Measurements from ENCODE around the gene OSCP1.
"Not testable (repeated sequence)": the region's sequence is repeated elsewhere in the genome, so short reads cannot be mapped to it uniquely, and the experiment has no call there.

The OSCP1 gene

GRCh38 chr1:36481771-36482723, 31.8 kb upstream of the OSCP1 start:
- no peak for TF ChIP-seq CTCF (IDR thresholded peaks at IDR 0.05; ENCODE audit: control insufficient read depth, insufficient read depth, low read depth, low read length, missing control alignments)
- DNase-seq (ENCODE audit: low read depth), result no peak
- H3K4me3 ChIP-seq (ENCODE audit: control insufficient read depth, low read depth, low read length), result no peak overlapping the region

- TF ChIP-seq CTCF (IDR thresholded peaks at IDR 0.05; ENCODE audit: control insufficient read depth, insufficient read depth, low read depth, low read length, missing control alignments), result no peak
- H3K4me3 ChIP-seq (ENCODE audit: control insufficient read depth, low read depth, low read length), result no peak overlapping the region
These were observed 30.8 kb upstream of the OSCP1 start for GRCh38 chr1:36481091-36481490.

GRCh38 chr1:36480161-36480560, 29.9 kb upstream of the OSCP1 start:
- no peak for DNase-seq (ENCODE audit: low read depth)
- H3K4me3 ChIP-seq (ENCODE audit: control insufficient read depth, low read depth, low read length), result no peak overlapping the region
- TF ChIP-seq CTCF (IDR thresholded peaks at IDR 0.05; ENCODE audit: control insufficient read depth, insufficient read depth, low read depth, low read length, missing control alignments), result no peak

More at GRCh38 chr1:36481091-36481490, 30.8 kb upstream of the OSCP1 start:
- no peak for DNase-seq (ENCODE audit: low read depth)

- TF ChIP-seq CTCF (IDR thresholded peaks at IDR 0.05; ENCODE audit: control insufficient read depth, insufficient read depth, low read depth, low read length, missing control alignments), result no peak
- H3K4me3 ChIP-seq (ENCODE audit: control insufficient read depth, low read depth, low read length), result no peak overlapping the region
- no peak for DNase-seq (ENCODE audit: low read depth)
These were observed 29.3 kb upstream of the OSCP1 start for GRCh38 chr1:36479505-36480051.

- DNase-seq (ENCODE audit: low read depth); H3K4me3 ChIP-seq (ENCODE audit: control insufficient read depth, low read depth, low read length): not testable (repeated sequence)
These were observed 27.4 kb upstream of the OSCP1 start for GRCh38 chr1:36477615-36478014.

GRCh38 chr1:36476945-36477344, 26.7 kb upstream of the OSCP1 start:
- no peak for TF ChIP-seq CTCF (IDR thresholded peaks at IDR 0.05; ENCODE audit: control insufficient read depth, insufficient read depth, low read depth, low read length, missing control alignments)
- H3K4me3 ChIP-seq (ENCODE audit: control insufficient read depth, low read depth, low read length), result no peak overlapping the region
- DNase-seq (ENCODE audit: low read depth), result no peak

- no peak overlapping the region for H3K4me3 ChIP-seq (ENCODE audit: control insufficient read depth, low read depth, low read length)
- DNase-seq (ENCODE audit: low read depth), result no peak
- peak; percentile 6 for TF ChIP-seq CTCF (IDR thresholded peaks at IDR 0.05; ENCODE audit: control insufficient read depth, insufficient read depth, low read depth, low read length, missing control alignments)
These were observed 25.8 kb upstream of the OSCP1 start for GRCh38 chr1:36475910-36476604.

Measured in AG09309 (cell line).